GM19043 (cell line): Measurements from ENCODE around the gene ZNF609.
"Not testable (repeated sequence)": the region's sequence is repeated elsewhere in the genome, so short reads cannot be mapped to it uniquely, and the experiment has no call there.

Source experiments
- ATAC-seq: cut with Tn5 transposase; IDR thresholded peaks from one replicate; pipeline ENCODE4 v1.9.1; 2021; ENCODE audit warnings: low read depth; ENCODE audit not compliant: unreplicated experiment

ZNF609 gene

GRCh38 chr15:64614519-64614918, 154.1 kb downstream of the ZNF609 start:
- no peak for ATAC-seq

GRCh38 chr15:64617727-64618126, 157.3 kb downstream of the ZNF609 start:
- no peak for ATAC-seq

- no peak for ATAC-seq
These were observed 157.8 kb downstream of the ZNF609 start for GRCh38 chr15:64618138-64618537.

GRCh38 chr15:64618540-64618939, 158.2 kb downstream of the ZNF609 start:
- ATAC-seq: no peak

GRCh38 chr15:64619880-64620839, 159.8 kb downstream of the ZNF609 start:
- ATAC-seq: no peak

- ATAC-seq: no peak
These were observed 160.7 kb downstream of the ZNF609 start for GRCh38 chr15:64621056-64621455.

GRCh38 chr15:64622410-64623260, 162.3 kb downstream of the ZNF609 start:
- no peak for ATAC-seq

- ATAC-seq: no peak
These were observed 163.1 kb downstream of the ZNF609 start for GRCh38 chr15:64623347-64623996.

- ATAC-seq: no peak
These were observed 163.9 kb downstream of the ZNF609 start for GRCh38 chr15:64624242-64624641.

GRCh38 chr15:64629063-64629462, 168.7 kb downstream of the ZNF609 start:
- no peak for ATAC-seq

GRCh38 chr15:64630396-64631107, 170.2 kb downstream of the ZNF609 start:
- no peak for ATAC-seq

- ATAC-seq: not testable (repeated sequence)
These were observed 172.3 kb downstream of the ZNF609 start for GRCh38 chr15:64632639-64633038.

GRCh38 chr15:64633332-64633731, 173.0 kb downstream of the ZNF609 start:
- no peak for ATAC-seq

- ATAC-seq: peak; percentile 77
These were observed 173.6 kb downstream of the ZNF609 start for GRCh38 chr15:64634027-64634426.

GRCh38 chr15:64634576-64635498, 174.5 kb downstream of the ZNF609 start:
- peak; percentile 61 for ATAC-seq

- no peak for ATAC-seq
These were observed 175.4 kb downstream of the ZNF609 start for GRCh38 chr15:64635499-64636495.

GRCh38 chr15:64636556-64636955, 176.2 kb downstream of the ZNF609 start:
- ATAC-seq: no peak

- no peak for ATAC-seq
These were observed 177.0 kb downstream of the ZNF609 start for GRCh38 chr15:64637412-64637811.
